ENCODE data around the gene ZNF219. TPM values are rescaled to one million over a fixed set of nuclear protein-coding genes. Genes with fewer than 3 reads are reported as not detected.
A peak's percentile ranks its signal among the peaks of the same experiment; 100 is the strongest.

ZNF219 gene
- total and polyA plus RNA-seq, 9 donors = 4.8 to 60.9 (median 33.2) TPM

GRCh38 chr14:21070083-21070609 is 28.3 kb downstream of the ZNF219 start, which contains the start of gene ARHGEF40:
ARHGEF40 (plus strand) TSS chr14:21070304; CDS start chr14:21070397, 93 bp downstream.
- H3K9me3 ChIP-seq = no peaks in the 10 kb centered on the region
- no peaks in the 10 kb centered on the region for H3K36me3 ChIP-seq
- intact Hi-C loops (cut with DNase I) = loop anchor here in 1 of 4 donors (2.0 kb wide), 1 partner anchor 23 kb away; no protein-coding TSS in a partner anchor
- peak within 1 kb of the TSS; percentile 91 for H3K4me3 ChIP-seq
- no peaks in the 10 kb centered on the region for H3K27me3 ChIP-seq
- 0 to 1% (median 0%) methylated on average over 23 to 63 of the region's 63 CpGs for WGBS, 3 donors
- TF ChIP-seq EP300 (IDR thresholded peaks at IDR 0.05) (no peak), POLR2A (IDR thresholded peaks at IDR 0.05) (peak; percentile 27)
- TF ChIP-seq, protein P1, sequence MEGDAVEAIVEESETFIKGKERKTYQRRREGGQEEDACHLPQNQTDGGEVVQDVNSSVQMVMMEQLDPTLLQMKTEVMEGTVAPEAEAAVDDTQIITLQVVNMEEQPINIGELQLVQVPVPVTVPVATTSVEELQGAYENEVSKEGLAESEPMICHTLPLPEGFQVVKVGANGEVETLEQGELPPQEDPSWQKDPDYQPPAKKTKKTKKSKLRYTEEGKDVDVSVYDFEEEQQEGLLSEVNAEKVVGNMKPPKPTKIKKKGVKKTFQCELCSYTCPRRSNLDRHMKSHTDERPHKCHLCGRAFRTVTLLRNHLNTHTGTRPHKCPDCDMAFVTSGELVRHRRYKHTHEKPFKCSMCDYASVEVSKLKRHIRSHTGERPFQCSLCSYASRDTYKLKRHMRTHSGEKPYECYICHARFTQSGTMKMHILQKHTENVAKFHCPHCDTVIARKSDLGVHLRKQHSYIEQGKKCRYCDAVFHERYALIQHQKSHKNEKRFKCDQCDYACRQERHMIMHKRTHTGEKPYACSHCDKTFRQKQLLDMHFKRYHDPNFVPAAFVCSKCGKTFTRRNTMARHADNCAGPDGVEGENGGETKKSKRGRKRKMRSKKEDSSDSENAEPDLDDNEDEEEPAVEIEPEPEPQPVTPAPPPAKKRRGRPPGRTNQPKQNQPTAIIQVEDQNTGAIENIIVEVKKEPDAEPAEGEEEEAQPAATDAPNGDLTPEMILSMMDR (IDR thresholded peaks at IDR 0.05) = no peak
- peaks cover 1% of the 10 kb centered on the region for H3K4me1 ChIP-seq (ENCODE audit: insufficient read depth)
- H3K27ac ChIP-seq = peak within 1 kb of the TSS; percentile 94 to 95
- peak in 3 of 5 donors; percentile 76 to 80 (median 78) for DNase-seq

GRCh38 chr14:21069388-21070082 is 28.9 kb downstream of the ZNF219 start:
- H3K27me3 ChIP-seq = no peaks in the 10 kb centered on the region
- WGBS, 3 donors = 0 to 1% (median 1%) methylated on average over 25 to 40 of the region's 40 CpGs

DNA sequence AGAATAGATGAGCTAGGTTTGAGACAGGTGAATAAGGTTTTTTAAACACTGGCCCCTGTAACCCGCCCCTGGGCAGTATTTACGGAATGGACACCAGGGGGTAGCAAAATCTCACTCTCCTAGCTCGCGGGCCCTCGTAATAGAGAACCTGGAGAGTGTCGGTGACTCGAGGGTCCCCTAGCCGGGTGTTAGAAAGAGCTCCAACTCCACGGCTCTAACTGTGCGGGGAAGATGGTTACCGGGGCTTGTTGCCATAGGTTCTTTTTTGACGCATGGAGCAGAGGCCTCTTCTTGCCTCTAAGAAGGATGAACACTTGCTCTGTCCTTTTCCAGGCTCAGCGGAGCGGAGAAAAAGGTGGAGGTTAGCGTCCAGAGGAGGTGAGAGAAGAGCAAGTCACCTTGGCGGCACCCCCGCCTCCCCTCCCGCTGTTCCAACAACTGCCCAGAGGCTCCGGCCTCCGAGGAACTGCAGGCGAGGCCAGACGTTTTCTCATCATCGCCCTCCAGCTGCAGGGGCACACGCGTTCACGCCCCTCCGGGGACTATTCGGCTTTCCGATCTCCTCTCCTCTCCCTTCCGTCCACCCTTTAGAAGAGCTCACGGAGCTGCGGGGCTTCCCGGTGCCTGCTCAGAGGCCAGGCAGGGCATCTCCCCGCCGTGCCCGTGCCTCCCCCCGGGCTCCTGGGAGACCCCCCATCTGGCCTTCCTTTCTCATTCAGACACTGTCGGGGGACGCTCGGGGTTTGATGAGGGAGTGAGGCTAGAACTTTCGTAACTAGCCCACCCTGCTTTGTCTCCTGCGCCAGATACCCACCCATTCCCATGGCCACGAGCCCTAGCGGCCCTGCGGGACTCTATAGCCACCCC is 29.7 kb downstream of the ZNF219 start:
- DNase-seq = peak; percentile 57 to 73 (median 65)
- H3K36me3 ChIP-seq = no peaks in the 10 kb centered on the region
- H3K4me3 ChIP-seq = peak overlapping the region; percentile 91
- intact Hi-C loops (cut with DNase I) = loop anchor here (2.0 to 5.0 kb wide), 3 partner anchors 22 to 36 kb away; partner anchors contain the start of gene TMEM253 (in 2 of the 4)
- peaks cover 1% of the 10 kb centered on the region for H3K4me1 ChIP-seq (ENCODE audit: insufficient read depth)
- no peaks in the 10 kb centered on the region for H3K9me3 ChIP-seq
- 2 to 7% (median 3%) methylated on average over 45 of the region's 45 CpGs for WGBS, 3 donors
- H3K27ac ChIP-seq = peak overlapping the region; percentile 94 to 95
- TF ChIP-seq, protein P1 (IDR thresholded peaks at IDR 0.05) = peak; percentile 37 to 75 (median 71)
- TF ChIP-seq EP300 (IDR thresholded peaks at IDR 0.05) = no peak
- TF ChIP-seq POLR2A (IDR thresholded peaks at IDR 0.05) = no peak
- no peaks in the 10 kb centered on the region for H3K27me3 ChIP-seq

More at GRCh38 chr14:21069388-21070082, 28.9 kb downstream of the ZNF219 start:
- Histone ChIP-seq H3K4me3 (peak overlapping the region; percentile 91), H3K27ac (peak overlapping the region; percentile 94 to 95), H3K36me3 (no peaks in the 10 kb centered on the region), H3K4me1 (ENCODE audit: insufficient read depth) (peaks cover 1% of the 10 kb centered on the region), H3K9me3 (no peaks in the 10 kb centered on the region)
- TF ChIP-seq POLR2A (IDR thresholded peaks at IDR 0.05) = no peak
- TF ChIP-seq EP300 (IDR thresholded peaks at IDR 0.05) = no peak
- DNase-seq = peak; percentile 56 to 80 (median 69)
- intact Hi-C loops (cut with DNase I) = loop anchor here (2.0 to 5.0 kb wide), 4 partner anchors 21 to 35 kb away; partner anchors contain the start of gene TMEM253 (in 2 of the 4)

GRCh38 chr14:21066882-21067502 is 31.5 kb downstream of the ZNF219 start:
- WGBS, 3 donors = 80 to 82% (median 82%) methylated on average over 7 of the region's 7 CpGs
- no peak for TF ChIP-seq EP300 (IDR thresholded peaks at IDR 0.05)
- TF ChIP-seq POLR2A (IDR thresholded peaks at IDR 0.05) = no peak
- TF ChIP-seq, protein P1 (IDR thresholded peaks at IDR 0.05) = no peak
- no peaks in the 10 kb centered on the region for H3K4me1 ChIP-seq (ENCODE audit: insufficient read depth)
- intact Hi-C loops (cut with DNase I) = loop anchor here in 2 of 4 donors (5.0 kb wide), 1 partner anchor 35 kb away; the partner anchor contains the start of gene TMEM253 (in 2 of the 2)
- H3K27ac ChIP-seq = no peak overlapping the region
- no peak for DNase-seq
- no peaks in the 10 kb centered on the region for H3K36me3 ChIP-seq
- no peak overlapping the region for H3K4me3 ChIP-seq
- H3K27me3 ChIP-seq = no peaks in the 10 kb centered on the region
- no peaks in the 10 kb centered on the region for H3K9me3 ChIP-seq

Measured in ovary (tissue), 9 donors.